HG03469 (cell line): ENCODE results near the gene PRKD1.
"Not testable (repeated sequence)": the region's sequence is repeated elsewhere in the genome, so short reads cannot be mapped to it uniquely, and the experiment has no call there.

Experiments
- ATAC-seq: cut with Tn5 transposase; IDR thresholded peaks from one replicate; pipeline ENCODE4 v1.9.1; 2021; ENCODE audit warnings: mild to moderate bottlenecking, moderate library complexity, moderate number of reproducible peaks; ENCODE audit not compliant: unreplicated experiment

Gene PRKD1

DNA sequence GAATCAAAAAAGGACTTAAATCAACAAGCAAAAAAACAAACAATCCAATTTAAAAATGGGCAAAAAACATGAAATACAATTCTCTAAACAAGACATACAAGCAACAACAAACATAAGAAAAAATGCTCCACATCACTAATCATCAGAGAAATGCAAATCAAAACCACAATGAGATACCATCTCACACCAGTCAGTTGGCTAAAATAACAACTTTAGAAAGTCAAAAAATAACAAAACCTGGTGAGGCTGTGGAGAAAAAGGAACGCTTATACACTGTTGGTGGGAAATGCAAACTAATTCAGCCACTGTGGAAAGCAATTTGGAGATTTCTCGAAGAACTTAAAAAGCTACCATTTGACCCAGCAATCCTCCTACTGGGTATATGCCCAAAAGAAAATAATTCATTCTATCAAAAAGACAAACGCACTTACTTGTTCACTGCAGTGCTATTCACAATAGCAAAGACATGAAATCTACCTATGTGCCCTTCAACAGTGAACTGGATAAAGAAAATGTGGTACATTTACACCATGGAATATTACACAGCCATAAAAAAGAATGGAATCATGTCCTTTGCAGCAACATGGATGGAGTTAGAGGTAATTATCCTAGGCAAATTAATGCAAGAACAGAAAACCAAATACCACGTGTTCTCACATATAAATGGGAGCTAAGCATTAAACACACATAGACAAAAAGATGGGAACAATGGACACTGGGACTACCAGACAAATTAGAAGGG is 26.9 kb downstream of the PRKD1 start:
- no peak for ATAC-seq

DNA sequence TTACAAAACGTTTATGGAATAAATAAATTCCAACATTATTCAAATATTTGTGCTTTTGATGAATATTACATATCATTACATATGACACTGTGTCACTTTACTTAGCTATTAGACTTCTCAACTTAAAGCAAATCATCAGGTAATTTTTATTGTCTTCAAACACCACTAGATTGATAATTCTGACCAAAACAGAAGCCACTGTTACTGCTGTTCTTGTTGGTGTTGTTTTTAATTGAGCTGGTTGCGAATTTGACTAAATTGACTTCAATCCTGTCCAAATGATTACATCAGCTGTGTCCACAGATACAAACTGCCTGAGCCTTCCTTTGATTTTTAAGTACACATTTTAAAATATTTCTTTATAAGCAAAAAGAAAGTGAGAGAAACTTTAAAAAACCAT is 29.2 kb downstream of the PRKD1 start:
- ATAC-seq = no peak

DNA sequence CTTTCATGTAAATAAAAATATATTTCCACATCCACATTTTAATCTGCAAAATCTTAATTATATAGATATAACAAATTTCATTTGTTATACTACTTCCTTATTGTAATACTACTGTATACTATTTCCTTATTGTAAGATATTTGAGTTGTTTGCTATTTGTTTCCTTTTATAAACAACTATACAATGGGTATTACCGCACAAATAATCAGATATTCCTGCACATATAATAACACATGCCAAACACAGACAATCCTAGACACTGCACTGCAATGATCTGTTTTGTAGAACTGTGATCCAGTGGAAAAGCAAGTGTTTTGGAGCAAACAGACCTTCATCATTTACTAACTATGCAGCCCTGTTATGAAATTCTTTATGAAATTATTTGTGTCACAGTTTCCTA is 30.5 kb downstream of the PRKD1 start:
- no peak for ATAC-seq

DNA sequence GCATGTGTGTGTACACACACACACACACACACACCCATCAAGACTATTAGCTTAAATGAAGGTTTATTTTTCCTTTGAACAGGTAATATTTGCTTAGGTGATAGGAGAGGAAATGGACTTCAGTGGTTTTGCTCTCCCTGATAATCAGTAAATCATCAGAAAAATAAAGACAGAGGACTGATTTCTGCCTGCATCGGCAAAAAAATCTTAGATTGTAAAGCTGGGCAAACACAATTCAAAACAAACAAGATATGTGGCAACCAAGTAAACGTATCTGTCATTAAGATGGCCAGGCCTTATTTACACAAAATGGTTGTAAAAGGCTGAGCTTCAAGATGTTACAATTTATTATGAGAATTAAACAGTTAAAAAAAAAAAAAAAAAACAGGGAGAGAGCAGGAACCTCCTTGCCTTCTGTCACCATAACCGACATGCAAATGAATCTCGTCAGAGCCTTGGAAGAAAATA is 31.3 kb downstream of the PRKD1 start:
- ATAC-seq = no peak

DNA sequence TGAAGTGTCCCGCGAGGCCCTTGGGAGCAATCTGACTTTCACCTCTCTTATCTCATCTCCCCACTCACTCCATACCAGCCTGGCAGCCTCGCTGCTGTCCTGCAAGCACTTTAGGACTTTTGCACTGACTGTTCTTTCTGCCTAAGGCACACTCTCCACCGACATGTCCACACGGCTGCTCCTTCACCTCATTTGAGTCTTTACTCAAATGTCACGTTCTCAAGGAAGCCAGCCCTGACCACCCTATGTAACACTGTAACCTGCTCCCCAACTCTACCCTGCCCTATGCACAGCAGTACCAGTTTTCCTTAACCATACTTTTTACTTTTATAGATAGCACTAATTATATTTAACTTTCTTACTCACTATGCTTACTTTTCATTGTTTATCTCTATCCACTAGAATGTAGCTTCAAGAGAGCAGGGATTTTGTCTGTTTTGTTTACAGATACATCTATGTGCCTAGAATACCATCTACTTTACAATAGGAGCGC is 32.0 kb downstream of the PRKD1 start:
- ATAC-seq = no peak

GRCh38 chr14:29893989-29894388 is 33.7 kb downstream of the PRKD1 start:
- ATAC-seq = no peak

DNA sequence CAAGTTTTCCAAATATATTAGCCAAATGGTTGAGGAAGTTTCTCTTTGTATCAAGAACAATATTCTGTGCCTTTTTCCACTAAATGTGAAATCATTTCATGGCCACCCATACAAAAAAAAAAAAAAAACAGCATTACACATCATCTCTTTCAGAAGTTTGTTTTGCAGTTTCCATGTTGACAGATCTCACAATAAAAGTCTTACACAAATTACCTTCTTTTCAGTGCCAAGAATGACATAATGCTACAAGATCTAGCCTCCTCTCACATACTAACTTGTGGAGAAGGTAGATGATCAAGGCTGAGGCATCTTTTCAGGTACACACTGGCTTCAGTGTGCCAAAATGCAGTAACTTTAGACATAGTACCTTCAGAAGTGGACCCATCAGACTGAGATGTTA is 35.3 kb downstream of the PRKD1 start:
- no peak for ATAC-seq

DNA sequence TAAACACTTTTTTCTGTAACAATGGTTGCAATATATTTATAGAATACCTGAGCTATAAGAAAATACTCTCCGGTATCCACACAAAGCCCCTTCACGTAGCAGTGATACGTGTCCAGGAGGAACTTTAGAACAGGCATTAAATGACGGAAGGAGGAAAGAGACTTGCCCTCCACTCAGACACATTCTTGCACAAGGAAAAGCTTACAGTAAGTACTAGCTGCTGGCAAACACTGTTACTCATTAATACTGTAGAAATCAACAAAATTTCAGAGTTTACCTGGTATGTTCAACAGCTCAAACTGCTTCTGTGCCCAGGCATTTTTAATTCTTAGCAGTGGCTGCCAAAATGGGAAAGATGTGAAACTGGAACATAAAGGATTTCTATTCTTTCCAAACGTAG is 41.7 kb downstream of the PRKD1 start:
- no peak for ATAC-seq

- no peak for ATAC-seq
Observed at GRCh38 chr14:29868000-29868399, 59.6 kb downstream of the PRKD1 start.

GRCh38 chr14:29865299-29865698 is 62.3 kb downstream of the PRKD1 start:
- ATAC-seq = no peak

DNA sequence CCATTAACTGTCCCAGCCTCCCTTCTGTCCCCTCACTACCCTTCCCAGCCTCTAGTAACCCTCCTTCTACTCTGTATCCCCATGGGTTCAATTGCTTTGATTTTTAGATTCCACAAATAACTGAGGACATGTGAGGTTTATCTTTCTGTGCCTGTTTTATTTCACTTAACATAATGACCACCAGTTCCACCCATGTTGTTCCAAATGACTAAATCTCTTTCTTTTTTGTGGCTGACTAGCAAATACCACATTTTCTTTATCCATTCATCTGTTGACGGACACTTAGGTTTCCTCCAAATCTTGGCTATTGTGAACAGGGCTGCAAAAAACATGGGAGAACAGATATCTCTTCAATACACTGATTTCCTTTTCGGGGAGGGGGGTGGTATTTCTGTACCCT is 65.7 kb downstream of the PRKD1 start:
- ATAC-seq = no peak

DNA sequence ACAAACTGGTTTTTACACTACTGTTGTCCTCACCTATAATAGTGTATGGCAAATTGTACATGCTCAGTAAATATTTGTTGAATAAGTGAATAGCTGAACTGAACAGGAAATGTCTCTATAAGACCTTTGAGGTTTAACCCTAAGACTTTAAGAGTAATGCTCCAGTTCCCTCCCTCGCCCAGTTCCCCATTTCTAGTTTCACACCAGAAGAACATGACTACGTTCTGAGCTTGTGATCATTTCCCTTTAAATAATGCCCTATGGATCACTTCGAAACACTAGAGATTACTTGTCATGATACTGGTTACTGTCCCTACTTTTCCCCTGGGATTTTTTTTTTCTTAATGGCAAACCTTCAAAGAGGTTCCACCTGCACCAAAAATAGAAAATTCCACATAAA is 69.3 kb downstream of the PRKD1 start:
- ATAC-seq = peak; percentile 91

GRCh38 chr14:29857551-29857950 is 70.1 kb downstream of the PRKD1 start:
- peak; percentile 48 for ATAC-seq

DNA sequence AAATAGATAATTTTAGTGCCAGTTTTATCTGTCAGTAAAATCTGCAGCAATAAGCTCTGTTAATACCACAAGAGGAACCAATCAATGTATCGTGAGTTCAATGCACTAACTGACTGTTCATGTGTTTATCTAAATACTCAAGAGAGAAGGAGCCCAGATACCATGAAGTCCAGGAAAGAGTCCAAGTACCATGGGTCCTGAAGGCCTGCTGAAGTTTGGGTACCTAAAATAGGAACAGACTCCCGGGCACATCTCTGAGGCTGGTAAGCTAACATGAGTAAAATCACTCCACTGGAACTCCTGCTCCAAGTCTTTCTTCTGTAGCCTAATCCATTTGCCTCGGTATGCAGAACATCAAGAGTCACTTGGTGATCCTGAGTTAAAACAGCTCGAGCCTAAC is 71.1 kb downstream of the PRKD1 start:
- no peak for ATAC-seq

- not testable (repeated sequence) for ATAC-seq
Observed at GRCh38 chr14:29853691-29854090, 74.0 kb downstream of the PRKD1 start.

- ATAC-seq = no peak
Observed at GRCh38 chr14:29853272-29853671, 74.4 kb downstream of the PRKD1 start.

DNA sequence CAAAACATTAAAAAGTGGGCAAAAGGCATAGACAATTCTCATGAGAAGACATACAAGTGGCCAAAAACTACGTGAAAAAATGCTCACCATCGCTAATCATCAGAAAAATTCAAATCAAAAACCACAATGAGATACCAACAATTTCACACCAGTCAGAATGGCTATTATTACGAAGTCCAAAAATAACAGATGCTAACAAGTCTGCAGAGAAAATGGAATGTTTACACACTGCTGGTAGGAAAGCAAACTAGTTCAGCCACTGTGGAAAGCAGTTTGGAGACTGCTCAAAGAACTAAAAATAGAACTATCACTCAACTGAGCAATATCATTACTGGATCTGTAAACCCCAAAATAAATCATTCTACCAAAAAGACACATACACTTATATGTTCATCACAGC is 76.2 kb downstream of the PRKD1 start:
- no peak for ATAC-seq

- ATAC-seq = peak; percentile 7
Observed at GRCh38 chr14:29847056-29847380, 80.6 kb downstream of the PRKD1 start.

DNA sequence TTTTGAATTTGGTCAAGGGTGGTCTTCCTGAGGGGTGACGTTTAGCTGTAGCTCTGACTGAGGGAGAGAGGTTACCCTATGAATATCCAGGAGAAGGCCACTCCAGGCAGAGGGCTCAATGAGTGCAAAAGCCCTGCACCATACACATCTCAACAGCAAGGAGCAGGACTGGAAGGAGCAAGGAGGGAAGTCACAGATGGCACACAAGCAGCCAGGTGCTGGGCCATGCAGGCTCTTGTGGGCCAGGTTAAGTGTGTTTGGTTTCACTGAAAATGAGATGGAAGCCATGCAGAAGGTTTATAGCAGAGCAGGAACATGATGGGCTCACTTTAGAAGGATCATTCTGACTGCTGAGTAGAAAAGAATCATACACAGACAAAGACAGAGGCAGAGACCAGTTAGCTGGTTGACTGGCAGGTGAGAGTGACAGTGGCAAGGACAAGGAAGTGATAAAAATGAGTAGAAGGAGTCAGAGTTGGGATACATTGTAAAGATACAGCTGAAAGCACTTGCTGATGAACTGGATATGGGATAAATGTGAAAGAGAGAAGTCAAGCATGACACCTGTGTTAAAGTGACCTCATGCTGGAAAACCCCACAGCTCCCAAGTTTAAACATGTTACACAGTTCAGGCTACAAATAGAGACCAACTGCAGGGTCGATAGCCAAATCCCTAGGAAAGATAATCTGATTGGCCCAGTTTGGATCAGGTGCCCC is 81.2 kb downstream of the PRKD1 start:
- peak; percentile 41 for ATAC-seq

- ATAC-seq = no peak
Observed at GRCh38 chr14:29843981-29844380, 83.7 kb downstream of the PRKD1 start.

DNA sequence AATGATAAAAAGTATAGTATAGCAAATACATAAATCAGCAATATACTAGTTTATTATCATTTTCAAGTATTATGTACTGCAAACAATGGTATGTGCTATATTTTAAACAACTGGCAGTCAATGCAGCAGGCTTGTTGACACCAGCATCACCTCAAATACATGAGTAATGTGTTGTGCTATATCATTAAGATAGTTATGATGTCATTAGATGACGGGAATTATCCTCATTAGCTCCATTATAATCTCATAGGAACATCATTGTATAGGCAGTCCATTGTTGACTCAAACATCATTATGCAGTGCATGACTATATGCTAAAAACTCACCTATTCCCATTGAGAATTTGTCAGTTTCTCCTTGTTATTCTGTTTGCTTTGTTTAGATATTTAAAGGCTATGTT is 85.4 kb downstream of the PRKD1 start:
- no peak for ATAC-seq

DNA sequence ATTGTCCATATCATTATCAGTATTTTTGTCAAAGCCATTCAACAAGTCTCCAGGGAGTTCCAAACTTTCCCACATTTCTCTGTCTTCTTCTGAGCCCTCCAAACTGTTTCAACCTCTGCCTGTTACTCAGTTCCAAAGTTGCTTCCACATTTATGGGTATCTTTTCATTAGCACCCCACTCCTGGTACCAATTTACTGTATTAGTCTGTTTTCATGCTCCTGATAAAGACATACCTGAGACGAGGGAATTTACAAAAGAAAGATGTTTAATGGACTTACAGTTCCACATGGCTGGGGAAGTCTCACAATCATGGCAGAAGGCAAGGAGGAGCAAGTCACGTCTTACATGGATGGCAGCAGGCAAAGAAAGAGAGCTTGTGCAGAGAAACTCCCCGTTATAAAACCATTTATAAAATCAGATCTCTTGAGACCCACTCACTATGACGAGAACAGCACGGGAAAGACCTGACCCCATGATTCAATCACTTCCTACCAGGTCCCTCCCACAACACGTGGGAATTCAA is 87.2 kb downstream of the PRKD1 start:
- not testable (repeated sequence) for ATAC-seq
